ENCODE measurements around the gene VWF.

Gene VWF

DNA sequence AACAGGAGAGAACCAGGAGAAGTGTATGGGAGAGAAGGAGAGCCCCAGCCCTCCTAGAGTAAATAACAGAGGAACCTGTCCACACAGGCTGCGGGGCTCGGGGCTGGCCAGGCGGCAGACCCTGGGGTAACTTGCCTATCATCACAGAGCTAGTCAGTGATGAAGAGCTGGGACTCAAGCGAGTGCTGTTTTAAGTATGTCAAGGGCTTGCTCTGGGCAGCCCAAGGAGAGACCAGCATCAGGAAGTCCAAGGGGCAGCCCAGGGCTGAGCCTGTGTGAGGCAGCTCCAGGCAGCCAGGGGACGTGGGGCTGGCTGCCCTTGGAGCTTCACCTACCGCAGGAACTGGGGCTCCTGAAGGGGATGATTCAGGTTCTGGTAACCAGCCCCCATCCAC lies 10.0 kb downstream of the VWF start:
- Histone ChIP-seq H3K4me3 (replicated peaks; ENCODE audit: insufficient read depth, low read length) (no peak overlapping the region), H3K27ac (replicated peaks) (no peak overlapping the region), H3K27me3 (ENCODE audit: insufficient read depth, poor library complexity, severe bottlenecking) (no peaks in the 10 kb centered on the region)
- no peak for TF ChIP-seq SPI1 (IDR thresholded peaks at IDR 0.05; ENCODE audit: borderline replicate concordance, low read depth)
- TF ChIP-seq, protein P1, sequence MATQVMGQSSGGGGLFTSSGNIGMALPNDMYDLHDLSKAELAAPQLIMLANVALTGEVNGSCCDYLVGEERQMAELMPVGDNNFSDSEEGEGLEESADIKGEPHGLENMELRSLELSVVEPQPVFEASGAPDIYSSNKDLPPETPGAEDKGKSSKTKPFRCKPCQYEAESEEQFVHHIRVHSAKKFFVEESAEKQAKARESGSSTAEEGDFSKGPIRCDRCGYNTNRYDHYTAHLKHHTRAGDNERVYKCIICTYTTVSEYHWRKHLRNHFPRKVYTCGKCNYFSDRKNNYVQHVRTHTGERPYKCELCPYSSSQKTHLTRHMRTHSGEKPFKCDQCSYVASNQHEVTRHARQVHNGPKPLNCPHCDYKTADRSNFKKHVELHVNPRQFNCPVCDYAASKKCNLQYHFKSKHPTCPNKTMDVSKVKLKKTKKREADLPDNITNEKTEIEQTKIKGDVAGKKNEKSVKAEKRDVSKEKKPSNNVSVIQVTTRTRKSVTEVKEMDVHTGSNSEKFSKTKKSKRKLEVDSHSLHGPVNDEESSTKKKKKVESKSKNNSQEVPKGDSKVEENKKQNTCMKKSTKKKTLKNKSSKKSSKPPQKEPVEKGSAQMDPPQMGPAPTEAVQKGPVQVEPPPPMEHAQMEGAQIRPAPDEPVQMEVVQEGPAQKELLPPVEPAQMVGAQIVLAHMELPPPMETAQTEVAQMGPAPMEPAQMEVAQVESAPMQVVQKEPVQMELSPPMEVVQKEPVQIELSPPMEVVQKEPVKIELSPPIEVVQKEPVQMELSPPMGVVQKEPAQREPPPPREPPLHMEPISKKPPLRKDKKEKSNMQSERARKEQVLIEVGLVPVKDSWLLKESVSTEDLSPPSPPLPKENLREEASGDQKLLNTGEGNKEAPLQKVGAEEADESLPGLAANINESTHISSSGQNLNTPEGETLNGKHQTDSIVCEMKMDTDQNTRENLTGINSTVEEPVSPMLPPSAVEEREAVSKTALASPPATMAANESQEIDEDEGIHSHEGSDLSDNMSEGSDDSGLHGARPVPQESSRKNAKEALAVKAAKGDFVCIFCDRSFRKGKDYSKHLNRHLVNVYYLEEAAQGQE (IDR thresholded peaks at IDR 0.05; ENCODE audit: insufficient replicate concordance, low read depth) = no peak
- no peak for DNase-seq (ENCODE audit: low read depth in 1 of 2, low spot score in 1 of 2)

DNA sequence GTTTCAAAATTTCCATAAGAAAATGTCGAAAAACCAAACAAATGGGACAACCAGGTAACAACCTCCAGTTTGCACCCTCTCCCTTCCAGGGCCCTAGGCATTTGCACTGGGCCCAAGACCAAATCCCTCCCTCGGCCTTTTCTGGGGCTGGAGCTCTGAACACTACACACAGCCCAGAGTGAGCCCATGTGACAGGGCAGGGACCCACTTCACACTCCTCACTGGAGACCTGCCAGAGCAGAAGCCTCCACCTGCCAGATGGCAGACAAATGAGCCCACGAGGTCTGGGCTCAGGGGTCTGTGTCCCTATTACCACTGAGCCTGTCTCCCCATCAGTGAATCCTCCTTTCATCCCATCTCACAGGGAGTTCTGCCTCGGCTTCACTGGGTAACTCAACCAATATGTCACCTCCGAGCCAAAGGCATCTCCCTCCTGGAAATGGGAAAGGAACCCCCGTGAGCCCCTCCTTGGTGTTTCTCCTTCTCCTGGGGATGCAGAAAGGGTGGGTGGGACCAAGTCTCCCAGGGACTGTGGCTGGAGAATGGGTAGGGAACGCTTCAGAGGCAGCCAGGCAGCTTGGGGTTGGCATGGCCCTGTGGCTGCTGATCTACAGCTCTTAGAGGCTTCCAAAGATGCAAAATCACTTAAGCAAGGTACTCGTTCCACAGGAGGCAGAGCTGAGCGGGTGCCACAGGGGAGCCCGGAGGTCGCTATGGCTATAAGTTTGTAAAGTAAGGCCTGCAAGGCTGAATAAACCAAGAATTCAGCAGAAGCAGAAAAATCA lies 10.6 kb downstream of the VWF start:
- no peak for DNase-seq (ENCODE audit: low read depth in 1 of 2, low spot score in 1 of 2)
- Histone ChIP-seq H3K27ac (replicated peaks) (no peak overlapping the region), H3K4me3 (replicated peaks; ENCODE audit: insufficient read depth, low read length) (no peak overlapping the region), H3K27me3 (ENCODE audit: insufficient read depth, poor library complexity, severe bottlenecking) (no peaks in the 10 kb centered on the region)
- TF ChIP-seq, protein P1 (IDR thresholded peaks at IDR 0.05; ENCODE audit: insufficient replicate concordance, low read depth) = no peak
- TF ChIP-seq, protein P2, sequence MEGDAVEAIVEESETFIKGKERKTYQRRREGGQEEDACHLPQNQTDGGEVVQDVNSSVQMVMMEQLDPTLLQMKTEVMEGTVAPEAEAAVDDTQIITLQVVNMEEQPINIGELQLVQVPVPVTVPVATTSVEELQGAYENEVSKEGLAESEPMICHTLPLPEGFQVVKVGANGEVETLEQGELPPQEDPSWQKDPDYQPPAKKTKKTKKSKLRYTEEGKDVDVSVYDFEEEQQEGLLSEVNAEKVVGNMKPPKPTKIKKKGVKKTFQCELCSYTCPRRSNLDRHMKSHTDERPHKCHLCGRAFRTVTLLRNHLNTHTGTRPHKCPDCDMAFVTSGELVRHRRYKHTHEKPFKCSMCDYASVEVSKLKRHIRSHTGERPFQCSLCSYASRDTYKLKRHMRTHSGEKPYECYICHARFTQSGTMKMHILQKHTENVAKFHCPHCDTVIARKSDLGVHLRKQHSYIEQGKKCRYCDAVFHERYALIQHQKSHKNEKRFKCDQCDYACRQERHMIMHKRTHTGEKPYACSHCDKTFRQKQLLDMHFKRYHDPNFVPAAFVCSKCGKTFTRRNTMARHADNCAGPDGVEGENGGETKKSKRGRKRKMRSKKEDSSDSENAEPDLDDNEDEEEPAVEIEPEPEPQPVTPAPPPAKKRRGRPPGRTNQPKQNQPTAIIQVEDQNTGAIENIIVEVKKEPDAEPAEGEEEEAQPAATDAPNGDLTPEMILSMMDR (IDR thresholded peaks at IDR 0.05; ENCODE audit: insufficient read depth, low read length) = no peak
- TF ChIP-seq GABPA (IDR thresholded peaks at IDR 0.05; ENCODE audit: low read depth) (no peak), POLR2AphosphoS5 (IDR thresholded peaks at IDR 0.05; ENCODE audit: low read depth) (no peak), SPI1 (IDR thresholded peaks at IDR 0.05; ENCODE audit: borderline replicate concordance, low read depth) (no peak)

DNA sequence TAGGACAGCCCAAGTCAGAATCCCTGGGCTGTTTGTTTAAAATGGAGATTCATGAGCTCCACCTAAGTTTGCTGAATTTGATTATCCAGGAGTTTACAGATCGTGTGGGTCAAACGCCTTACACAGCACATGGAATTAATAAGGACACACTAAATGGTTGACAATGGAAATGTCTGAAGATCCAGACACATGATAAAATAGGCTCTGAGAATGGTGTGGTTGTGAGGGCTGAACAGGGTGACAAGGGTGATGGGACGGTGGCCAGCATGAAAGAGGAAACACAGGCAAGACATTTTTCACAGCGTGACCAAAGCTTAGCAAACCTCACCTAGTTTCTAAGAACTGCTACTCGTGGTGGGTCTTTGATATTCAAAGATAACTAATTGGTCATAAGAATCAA lies 12.5 kb downstream of the VWF start:
- Histone ChIP-seq H3K27ac (replicated peaks) (no peak overlapping the region), H3K4me3 (replicated peaks; ENCODE audit: insufficient read depth, low read length) (no peak overlapping the region), H3K27me3 (ENCODE audit: insufficient read depth, poor library complexity, severe bottlenecking) (no peaks in the 10 kb centered on the region)
- DNase-seq (ENCODE audit: low read depth in 1 of 2, low spot score in 1 of 2) = no peak
- no peak for TF ChIP-seq SPI1 (IDR thresholded peaks at IDR 0.05; ENCODE audit: borderline replicate concordance, low read depth)
- no peak for TF ChIP-seq GABPA (IDR thresholded peaks at IDR 0.05; ENCODE audit: low read depth)

DNA sequence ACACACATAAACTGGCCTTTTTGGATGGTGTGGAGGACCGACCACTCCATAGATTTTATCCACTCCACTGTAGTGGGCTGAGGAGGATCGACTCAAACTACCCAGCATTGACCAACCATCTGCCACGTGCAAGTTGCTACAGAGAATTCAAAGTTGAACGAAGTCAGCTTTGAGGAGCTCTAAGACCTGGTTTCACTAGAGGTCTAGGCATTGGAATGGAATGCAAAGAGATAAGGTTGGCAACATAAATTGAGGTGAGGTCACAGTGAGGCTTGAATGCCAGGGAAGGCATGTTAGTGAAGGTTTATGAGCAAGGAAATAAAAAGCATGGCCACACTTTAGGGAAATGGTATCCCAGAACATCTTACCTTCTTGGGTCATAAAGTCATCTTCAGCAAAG lies 14.5 kb downstream of the VWF start:
- no peaks in the 10 kb centered on the region for H3K27me3 ChIP-seq (ENCODE audit: insufficient read depth, poor library complexity, severe bottlenecking)
- no peak for DNase-seq (ENCODE audit: low read depth in 1 of 2, low spot score in 1 of 2)
- H3K4me3 ChIP-seq (replicated peaks; ENCODE audit: insufficient read depth, low read length) = no peak overlapping the region
- TF ChIP-seq GABPA (IDR thresholded peaks at IDR 0.05; ENCODE audit: low read depth) = no peak
- TF ChIP-seq SPI1 (IDR thresholded peaks at IDR 0.05; ENCODE audit: borderline replicate concordance, low read depth) = no peak
- no peak overlapping the region for H3K27ac ChIP-seq (replicated peaks)

DNA sequence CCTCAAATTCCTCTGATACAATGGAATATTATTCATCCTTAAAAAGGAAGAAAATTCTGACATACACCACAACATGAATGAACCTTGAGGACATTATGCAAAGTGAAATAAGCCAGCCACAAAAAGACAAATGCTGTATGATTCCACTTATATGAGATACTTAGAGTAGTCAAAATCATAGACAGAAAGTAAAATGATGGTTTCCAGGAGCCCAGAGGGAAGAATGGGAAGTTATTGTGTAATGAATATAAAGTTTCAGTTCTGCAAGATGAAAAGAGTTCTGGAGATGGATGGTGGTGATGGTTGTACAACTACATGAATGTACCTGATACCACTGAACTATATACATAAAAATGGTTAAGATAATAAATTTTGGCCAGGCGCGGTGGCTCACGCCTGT lies 18.3 kb downstream of the VWF start:
- no peak overlapping the region for H3K4me3 ChIP-seq (replicated peaks; ENCODE audit: insufficient read depth, low read length)
- H3K27me3 ChIP-seq (ENCODE audit: insufficient read depth, poor library complexity, severe bottlenecking) = no peaks in the 10 kb centered on the region
- no peak for DNase-seq (ENCODE audit: low read depth in 1 of 2, low spot score in 1 of 2)
- no peak overlapping the region for H3K27ac ChIP-seq (replicated peaks)
- TF ChIP-seq POLR2AphosphoS5 (IDR thresholded peaks at IDR 0.05; ENCODE audit: low read depth) = no peak

DNA sequence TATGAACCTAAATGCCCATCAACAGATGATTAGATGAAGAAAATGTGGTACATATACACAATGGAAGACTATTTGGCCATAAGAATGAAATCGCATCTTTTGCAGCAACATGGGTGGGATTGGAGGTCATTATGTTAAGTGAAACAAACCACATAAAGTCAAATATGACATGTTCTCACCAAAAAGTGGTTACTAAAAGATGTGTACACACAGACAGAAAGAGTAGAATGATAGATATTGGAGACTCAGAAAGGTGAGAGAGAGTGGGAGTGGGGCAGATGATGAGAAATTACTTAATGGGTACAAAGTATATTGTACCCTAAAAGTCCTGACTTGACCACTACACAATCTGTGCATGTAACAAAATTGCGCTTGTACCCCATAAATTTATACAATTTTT lies 19.6 kb downstream of the VWF start:
- TF ChIP-seq SPI1 (IDR thresholded peaks at IDR 0.05; ENCODE audit: borderline replicate concordance, low read depth) = no peak
- no peak for TF ChIP-seq POLR2AphosphoS5 (IDR thresholded peaks at IDR 0.05; ENCODE audit: low read depth)
- TF ChIP-seq, protein P2 (IDR thresholded peaks at IDR 0.05; ENCODE audit: insufficient read depth, low read length) = no peak
- no peak for TF ChIP-seq GABPA (IDR thresholded peaks at IDR 0.05; ENCODE audit: low read depth)
- TF ChIP-seq, protein P1 (IDR thresholded peaks at IDR 0.05; ENCODE audit: insufficient replicate concordance, low read depth) = no peak
- Histone ChIP-seq H3K27ac (replicated peaks) (no peak overlapping the region), H3K4me3 (replicated peaks; ENCODE audit: insufficient read depth, low read length) (no peak overlapping the region), H3K27me3 (ENCODE audit: insufficient read depth, poor library complexity, severe bottlenecking) (no peaks in the 10 kb centered on the region)
- no peak for DNase-seq (ENCODE audit: low read depth in 1 of 2, low spot score in 1 of 2)
